ENCODE measurements around the gene GALT. TPM values are rescaled to one million over a fixed set of nuclear protein-coding genes. Genes with fewer than 3 reads are reported as not detected.

The GALT gene
- total RNA-seq, 1 experiment from 2014 or later, result 27.6 TPM

GRCh38 chr9:34664281-34665066, 18.0 kb downstream of the GALT start:
- DNase-seq (ENCODE audit: low spot score), result peak; percentile 85
- POLR2A ChIA-PET (ENCODE audit: low non-redundant PET), result no interaction called here
- peaks cover 3% of the 10 kb centered on the region for H3K36me3 ChIP-seq (ENCODE audit: insufficient read depth, low read length, poor library complexity, severe bottlenecking)
- TF ChIP-seq CTCF (conservative IDR thresholded peaks at IDR 0.05; ENCODE audit: low read depth, low read length), result peak; percentile 97
- TF ChIP-seq EZH2 (IDR thresholded peaks at IDR 0.05; ENCODE audit: borderline replicate concordance, low read depth, low read length, poor library complexity, severe bottlenecking), result no peak
- H3K9me3 ChIP-seq (ENCODE audit: low read depth, low read length, poor library complexity, severe bottlenecking), result no peaks in the 10 kb centered on the region
- peak overlapping the region; percentile 74 for H3K27ac ChIP-seq (ENCODE audit: low read depth, low read length, poor library complexity, severe bottlenecking)
- CTCF ChIA-PET, result interaction anchor here (0.6 to 1.1 kb wide), 3 partner anchors 17 to 254 kb away, joined by 3 to 6 read pairs (median 4); no protein-coding TSS in a partner anchor
- intact Hi-C loops (cut with micrococcal nuclease; ENCODE audit: unreplicated experiment), result no loop called here
- H3K27me3 ChIP-seq (replicated peaks; ENCODE audit: insufficient read depth, low read depth, low read length, poor library complexity), result no peaks in the 10 kb centered on the region
- peaks cover 6% of the 10 kb centered on the region for H3K4me1 ChIP-seq (ENCODE audit: insufficient read depth, low read length, poor library complexity, severe bottlenecking)
- peak overlapping the region; percentile 77 for H3K4me3 ChIP-seq (ENCODE audit: low read depth, low read length, poor library complexity, severe bottlenecking)
- BruUV-seq (replicated peaks), result no TSS peak

GRCh38 chr9:34665067-34665380, 18.5 kb downstream of the GALT start:
- Histone ChIP-seq H3K4me3 (ENCODE audit: low read depth, low read length, poor library complexity, severe bottlenecking) (peak overlapping the region; percentile 77), H3K36me3 (ENCODE audit: insufficient read depth, low read length, poor library complexity, severe bottlenecking) (peaks cover 3% of the 10 kb centered on the region), H3K27ac (ENCODE audit: low read depth, low read length, poor library complexity, severe bottlenecking) (peak overlapping the region; percentile 74), H3K4me1 (ENCODE audit: insufficient read depth, low read length, poor library complexity, severe bottlenecking) (peaks cover 6% of the 10 kb centered on the region), H3K9me3 (ENCODE audit: low read depth, low read length, poor library complexity, severe bottlenecking) (no peaks in the 10 kb centered on the region), H3K27me3 (replicated peaks; ENCODE audit: insufficient read depth, low read depth, low read length, poor library complexity) (no peaks in the 10 kb centered on the region)
- intact Hi-C loops (cut with micrococcal nuclease; ENCODE audit: unreplicated experiment), result no loop called here
- DNase-seq (ENCODE audit: low spot score), result no peak
- POLR2A ChIA-PET (ENCODE audit: low non-redundant PET), result interaction anchor here (0.7 kb wide), 1 partner anchor 39 kb away, joined by 6 read pairs; no protein-coding TSS in a partner anchor
- TSS peak; percentile 79 for BruUV-seq (replicated peaks)
- no peak for TF ChIP-seq EZH2 (IDR thresholded peaks at IDR 0.05; ENCODE audit: borderline replicate concordance, low read depth, low read length, poor library complexity, severe bottlenecking)
- no peak for TF ChIP-seq CTCF (conservative IDR thresholded peaks at IDR 0.05; ENCODE audit: low read depth, low read length)
- CTCF ChIA-PET, result interaction anchor here (0.6 to 1.1 kb wide), 4 partner anchors 18 to 255 kb away, joined by 3 to 6 read pairs (median 4); no protein-coding TSS in a partner anchor

- no peaks in the 10 kb centered on the region for H3K27me3 ChIP-seq (replicated peaks; ENCODE audit: insufficient read depth, low read depth, low read length, poor library complexity)
- peak overlapping the region; percentile 98 for H3K27ac ChIP-seq (ENCODE audit: low read depth, low read length, poor library complexity, severe bottlenecking)
- H3K36me3 ChIP-seq (ENCODE audit: insufficient read depth, low read length, poor library complexity, severe bottlenecking), result peaks cover 3% of the 10 kb centered on the region
- TF ChIP-seq EZH2 (IDR thresholded peaks at IDR 0.05; ENCODE audit: borderline replicate concordance, low read depth, low read length, poor library complexity, severe bottlenecking) (no peak), CTCF (conservative IDR thresholded peaks at IDR 0.05; ENCODE audit: low read depth, low read length) (no peak)
- H3K4me3 ChIP-seq (ENCODE audit: low read depth, low read length, poor library complexity, severe bottlenecking), result peak overlapping the region; percentile 77
- no peaks in the 10 kb centered on the region for H3K9me3 ChIP-seq (ENCODE audit: low read depth, low read length, poor library complexity, severe bottlenecking)
- BruUV-seq (replicated peaks), result no TSS peak
- H3K4me1 ChIP-seq (ENCODE audit: insufficient read depth, low read length, poor library complexity, severe bottlenecking), result peaks cover 6% of the 10 kb centered on the region
- intact Hi-C loops (cut with micrococcal nuclease; ENCODE audit: unreplicated experiment), result no loop called here
- ChIA-PET POLR2A (ENCODE audit: low non-redundant PET) (interaction anchor here (0.7 kb wide), 1 partner anchor 39 kb away, joined by 6 read pairs; no protein-coding TSS in a partner anchor), CTCF (interaction anchor here (0.7 to 1.0 kb wide), 2 partner anchors 19 to 37 kb away, joined by 4 read pairs; no protein-coding TSS in a partner anchor)
- peak; percentile 97 for DNase-seq (ENCODE audit: low spot score)
Observed at GRCh38 chr9:34665381-34666250, 19.1 kb downstream of the GALT start.

Measured in A673 (cell line).